ENCODE data around the gene CLDN9. TPM values are rescaled to one million over a fixed set of nuclear protein-coding genes. Genes with fewer than 3 reads are reported as not detected.

Gene CLDN9
- total and polyA plus RNA-seq, 11 donors: 0.13 to 2.0 (median 0.75) TPM

GRCh38 chr16:3008690-3009037 lies 4.1 kb upstream of the CLDN9 start:
- intact Hi-C loops (cut with DNase I): no loop called here
- peaks cover 18 to 84% (median 52%) of the 10 kb centered on the region in 9 donors for H3K27me3 ChIP-seq
- H3K36me3 ChIP-seq: peaks cover 0 to 2% (median 0%) of the 10 kb centered on the region in 9 donors
- H3K4me1 ChIP-seq: peaks cover 0 to 30% (median 4%) of the 10 kb centered on the region in 12 donors
- DNase-seq (no peak), ATAC-seq (no peak)
- WGBS, 4 donors: 38 to 57% (median 47%) methylated on average over 4 of the region's 4 CpGs
- TF ChIP-seq POLR2A (IDR thresholded peaks at IDR 0.05): no peak
- TF ChIP-seq CTCF (IDR thresholded peaks at IDR 0.05): no peak
- H3K27ac ChIP-seq: no peak overlapping the region
- no peaks in the 10 kb centered on the region for H3K9me3 ChIP-seq
- peak overlapping the region in 1 of 12 donors; percentile 33 for H3K4me3 ChIP-seq

GRCh38 chr16:3009568-3010390 lies 2.9 kb upstream of the CLDN9 start:
- no peaks in the 10 kb centered on the region for H3K9me3 ChIP-seq
- H3K27ac ChIP-seq: no peak overlapping the region
- no peak for ATAC-seq
- no peak for TF ChIP-seq CTCF (IDR thresholded peaks at IDR 0.05)
- no peak for TF ChIP-seq POLR2A (IDR thresholded peaks at IDR 0.05)
- 43 to 57% (median 49%) methylated on average over 17 to 21 of the region's 21 CpGs for WGBS, 4 donors
- peaks cover 23 to 90% (median 57%) of the 10 kb centered on the region in 9 donors for H3K27me3 ChIP-seq
- H3K36me3 ChIP-seq: peaks cover 0 to 2% (median 0%) of the 10 kb centered on the region in 9 donors
- intact Hi-C loops (cut with DNase I): no loop called here
- H3K4me3 ChIP-seq: no peak overlapping the region
- peaks cover 0 to 28% (median 3%) of the 10 kb centered on the region in 12 donors for H3K4me1 ChIP-seq
- DNase-seq: no peak

GRCh38 chr16:3010510-3010909 lies 2.2 kb upstream of the CLDN9 start:
- no peak overlapping the region for H3K4me3 ChIP-seq
- peaks cover 23 to 86% (median 57%) of the 10 kb centered on the region in 9 donors for H3K27me3 ChIP-seq
- peaks cover 0 to 2% (median 0%) of the 10 kb centered on the region in 9 donors for H3K36me3 ChIP-seq
- intact Hi-C loops (cut with DNase I): no loop called here
- H3K9me3 ChIP-seq: no peaks in the 10 kb centered on the region
- no peak overlapping the region for H3K27ac ChIP-seq
- peaks cover 0 to 25% (median 0%) of the 10 kb centered on the region in 12 donors for H3K4me1 ChIP-seq
- DNase-seq: no peak
- no peak for TF ChIP-seq POLR2A (IDR thresholded peaks at IDR 0.05)
- WGBS, 4 donors: 87 to 93% (median 91%) methylated on average over 8 of the region's 8 CpGs
- ATAC-seq: no peak

- Histone ChIP-seq H3K4me3 (no peak overlapping the region), H3K36me3 (no peaks in the 10 kb centered on the region), H3K27ac (no peak overlapping the region), H3K9me3 (no peaks in the 10 kb centered on the region), H3K4me1 (peaks cover 0 to 16% (median 0%) of the 10 kb centered on the region in 12 donors), H3K27me3 (peaks cover 20 to 74% (median 45%) of the 10 kb centered on the region in 9 donors)
- 13 to 20% (median 15%) methylated on average over 18 to 19 of the region's 19 CpGs for WGBS, 4 donors
- intact Hi-C loops (cut with DNase I): no loop called here
- TF ChIP-seq CTCF (IDR thresholded peaks at IDR 0.05): no peak
- no peak for TF ChIP-seq POLR2A (IDR thresholded peaks at IDR 0.05)
- no peak for DNase-seq
- no peak for ATAC-seq
These were observed 477 bp upstream of the CLDN9 start for GRCh38 chr16:3012246-3012645.

Measured in heart left ventricle (tissue), 16 donors.